ENCODE data around the gene XKR7.
A peak's percentile ranks its signal among the peaks of the same experiment; 100 is the strongest.

DNA sequence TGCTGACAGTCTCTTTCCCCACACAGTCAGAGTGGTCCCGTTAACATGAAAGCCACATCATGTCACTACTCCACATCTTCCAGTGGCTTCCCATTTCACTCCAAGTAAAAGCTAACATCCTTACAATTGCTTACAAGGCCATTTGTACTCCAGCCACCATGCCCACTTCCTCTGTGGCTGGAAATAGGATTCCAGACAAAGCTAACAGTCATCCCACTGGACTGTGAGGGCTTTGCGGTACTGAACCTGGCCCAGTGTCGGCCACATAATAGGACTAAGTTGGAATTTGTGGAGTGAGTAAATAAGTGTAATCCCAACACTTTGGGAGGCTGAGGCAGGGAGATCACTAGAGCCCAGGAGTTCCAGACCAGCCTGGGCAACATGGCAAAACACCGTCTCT is 53.1 kb downstream of the XKR7 start:
- TF ChIP-seq POLR2AphosphoS5 (IDR thresholded peaks at IDR 0.05) = peak in 1 of 3 donors; percentile 46
- TF ChIP-seq CTCF (IDR thresholded peaks at IDR 0.05 in 8 of 11, conservative IDR thresholded peaks at IDR 0.05 in 3 of 11) = no peak
- no peak for TF ChIP-seq POLR2A (IDR thresholded peaks at IDR 0.05)

Measured in spleen (tissue), 7 donors.